HG02870 (cell line): ENCODE data around the gene MON1B.
A peak's percentile ranks its signal among the peaks of the same experiment; 100 is the strongest.

Source experiments
- ATAC-seq: cut with Tn5 transposase; IDR thresholded peaks from one replicate; pipeline ENCODE4 v1.9.1; 2021; ENCODE audit warnings: mild to moderate bottlenecking, moderate library complexity; ENCODE audit not compliant: unreplicated experiment

Gene MON1B

DNA sequence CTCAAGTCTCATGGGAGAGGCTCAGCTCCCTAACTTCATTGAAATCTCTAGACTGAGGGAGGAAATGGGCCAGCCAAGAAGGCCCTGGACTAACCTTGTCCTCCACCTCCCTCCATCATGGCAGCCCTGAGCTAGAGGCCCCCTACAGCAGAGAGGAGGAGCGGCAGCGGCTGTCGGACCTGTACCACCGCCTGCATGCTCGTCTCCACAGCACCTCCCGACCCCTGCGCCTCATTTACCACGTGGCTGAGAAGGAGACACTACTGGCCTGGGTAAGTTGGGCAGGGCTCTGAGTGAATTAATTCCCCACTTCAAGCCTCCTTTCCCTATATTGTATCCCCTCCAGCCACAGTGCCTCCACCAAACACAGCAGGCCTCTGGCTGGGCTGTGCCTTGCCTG is 4.4 kb downstream of the MON1B start:
- ATAC-seq, result no peak

DNA sequence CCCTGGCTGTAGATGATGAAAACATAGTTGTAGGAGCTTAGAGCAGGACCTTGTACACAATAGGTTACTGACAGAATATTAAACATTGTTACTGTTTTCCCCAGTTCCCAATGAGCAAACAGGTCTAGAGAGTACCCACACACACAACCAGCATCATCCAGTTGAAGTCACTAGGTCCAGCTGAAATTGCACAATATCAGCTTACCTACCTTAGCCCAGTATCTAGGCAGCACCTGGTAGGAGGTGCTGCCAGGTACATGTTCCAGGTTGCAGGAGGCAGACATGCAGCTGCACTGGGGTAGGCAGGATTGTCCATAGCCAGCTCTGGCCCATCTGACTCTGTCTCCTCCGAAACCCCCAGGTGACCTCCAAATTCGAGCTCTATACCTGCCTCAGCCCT is 6.8 kb downstream of the MON1B start:
- ATAC-seq, result no peak

DNA sequence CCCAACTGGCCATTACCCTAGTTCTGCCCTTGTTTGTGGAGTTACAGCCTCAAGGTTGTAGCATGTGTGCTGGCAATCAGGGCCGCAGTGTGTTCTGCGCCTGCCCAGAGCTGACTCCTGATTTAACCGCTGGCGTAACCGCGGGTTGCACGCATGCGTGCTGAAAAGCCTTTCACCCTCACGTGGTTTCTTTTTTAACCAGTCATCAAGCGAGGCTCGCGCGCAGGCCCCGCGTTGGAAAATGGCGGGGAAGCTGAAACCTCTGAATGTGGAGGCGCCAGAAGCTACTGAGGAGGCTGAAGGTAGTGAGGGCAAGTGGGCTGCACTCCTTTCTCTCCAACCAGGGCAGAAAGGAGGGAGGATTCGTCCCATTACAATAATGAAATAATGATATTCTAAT is 8.2 kb downstream of the MON1B start, which contains the start of gene SYCE1L:
Gene SYCE1L (plus strand): TSS at position 198 of the 400 bp plus-strand sequence. CDS start 44 bp downstream, at position 242.
- no peak for ATAC-seq

DNA sequence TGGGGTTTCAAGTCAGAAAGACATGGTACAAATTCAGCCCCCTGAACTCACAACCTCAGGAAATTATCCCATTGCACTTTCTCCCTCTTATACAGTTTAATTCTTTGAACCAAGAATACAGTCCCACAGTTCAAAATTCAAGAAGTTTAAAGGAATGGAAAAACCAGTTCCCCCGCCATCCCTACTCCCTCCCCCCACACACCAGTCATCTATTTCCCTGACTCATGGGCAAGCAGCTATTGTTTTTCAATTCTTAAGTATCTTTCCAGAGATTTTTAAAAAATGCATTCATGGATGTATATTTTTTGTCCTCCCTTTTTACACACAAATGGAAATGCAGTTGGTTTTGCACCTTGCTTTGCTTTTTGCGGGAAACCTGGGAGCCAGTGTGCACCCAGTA is 15.5 kb downstream of the MON1B start:
- ATAC-seq, result no peak

DNA sequence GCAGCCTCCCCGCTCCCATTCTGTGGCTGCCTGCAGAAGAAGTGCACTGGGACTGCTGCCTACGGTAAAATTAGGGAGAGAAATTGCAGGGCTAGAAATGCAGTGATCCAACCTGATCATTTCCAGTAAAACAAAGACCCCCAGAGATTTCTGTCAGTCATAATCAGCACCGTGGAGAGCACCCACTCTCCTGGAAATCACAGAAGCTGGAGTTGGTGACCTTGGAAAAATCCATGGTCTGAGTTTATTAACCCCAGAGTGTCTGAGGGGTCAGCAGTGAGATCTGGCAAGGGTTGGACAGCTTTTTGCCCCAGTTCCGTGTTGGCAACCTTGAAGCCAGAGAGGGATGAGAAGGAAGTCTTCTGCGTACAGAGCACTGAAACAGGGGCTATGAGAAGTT is 16.0 kb downstream of the MON1B start:
- no peak for ATAC-seq

DNA sequence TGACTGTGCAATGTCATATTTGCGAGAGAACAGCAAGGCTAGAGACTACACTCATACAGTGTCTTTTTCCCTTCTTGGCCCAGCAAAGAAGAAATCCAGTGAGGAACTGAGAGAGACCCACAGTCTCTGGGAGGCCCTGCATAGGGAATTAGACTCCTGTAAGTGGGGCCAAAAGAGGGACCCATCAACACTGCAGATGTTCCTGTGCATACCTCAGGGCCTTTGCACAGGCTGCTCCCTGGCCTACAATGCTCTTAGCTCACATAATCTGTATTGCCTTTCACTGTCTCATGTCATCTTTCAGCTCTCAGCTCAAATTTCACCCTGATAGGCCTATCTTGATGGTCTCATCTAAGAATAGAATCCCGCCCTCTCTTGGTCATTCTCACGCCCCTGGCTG is 17.4 kb downstream of the MON1B start:
- no peak for ATAC-seq

DNA sequence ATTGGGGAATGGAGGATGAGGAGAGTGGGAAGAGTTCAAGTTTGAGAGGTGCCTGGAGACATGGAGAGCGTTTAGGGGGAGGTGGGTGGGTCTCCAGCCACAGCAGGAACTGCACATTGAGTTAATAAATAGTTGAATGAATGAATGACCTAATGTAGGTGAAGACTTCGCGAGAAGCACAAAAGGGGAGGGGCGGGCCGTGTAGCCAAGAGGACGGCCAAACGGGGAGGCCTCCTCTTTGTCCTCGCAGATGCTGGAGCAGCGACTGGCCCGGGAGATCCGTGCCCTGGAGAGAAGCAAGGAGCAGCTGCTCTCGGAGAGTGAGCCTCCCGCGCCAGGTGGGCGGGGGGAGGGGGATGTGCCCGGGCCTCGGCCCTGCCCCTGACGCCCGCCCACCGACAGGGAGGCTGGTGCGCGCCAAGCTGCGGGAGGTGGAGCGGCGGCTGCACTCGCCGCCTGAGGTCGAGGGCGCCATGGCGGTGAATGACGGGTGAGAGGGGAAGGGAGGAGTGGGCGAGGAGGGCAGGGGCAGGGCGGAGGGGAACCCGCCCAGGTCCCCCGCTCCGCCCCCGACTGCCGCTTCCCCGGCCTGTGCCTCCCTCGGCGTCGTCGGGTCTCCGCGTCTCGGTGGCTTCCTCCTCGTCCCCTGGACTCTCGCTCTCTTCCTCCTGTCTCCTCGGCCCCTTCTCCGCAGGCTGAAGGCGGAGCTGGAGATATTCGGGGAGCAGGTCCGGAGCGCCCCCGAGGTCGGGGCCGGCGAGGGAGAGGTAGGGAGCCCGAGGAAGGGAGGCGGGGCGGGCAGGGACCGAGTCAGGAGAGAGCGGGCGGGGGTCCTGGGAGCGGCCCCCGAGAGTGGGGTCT is 21.1 kb downstream of the MON1B start:
- peak; percentile 52 for ATAC-seq

DNA sequence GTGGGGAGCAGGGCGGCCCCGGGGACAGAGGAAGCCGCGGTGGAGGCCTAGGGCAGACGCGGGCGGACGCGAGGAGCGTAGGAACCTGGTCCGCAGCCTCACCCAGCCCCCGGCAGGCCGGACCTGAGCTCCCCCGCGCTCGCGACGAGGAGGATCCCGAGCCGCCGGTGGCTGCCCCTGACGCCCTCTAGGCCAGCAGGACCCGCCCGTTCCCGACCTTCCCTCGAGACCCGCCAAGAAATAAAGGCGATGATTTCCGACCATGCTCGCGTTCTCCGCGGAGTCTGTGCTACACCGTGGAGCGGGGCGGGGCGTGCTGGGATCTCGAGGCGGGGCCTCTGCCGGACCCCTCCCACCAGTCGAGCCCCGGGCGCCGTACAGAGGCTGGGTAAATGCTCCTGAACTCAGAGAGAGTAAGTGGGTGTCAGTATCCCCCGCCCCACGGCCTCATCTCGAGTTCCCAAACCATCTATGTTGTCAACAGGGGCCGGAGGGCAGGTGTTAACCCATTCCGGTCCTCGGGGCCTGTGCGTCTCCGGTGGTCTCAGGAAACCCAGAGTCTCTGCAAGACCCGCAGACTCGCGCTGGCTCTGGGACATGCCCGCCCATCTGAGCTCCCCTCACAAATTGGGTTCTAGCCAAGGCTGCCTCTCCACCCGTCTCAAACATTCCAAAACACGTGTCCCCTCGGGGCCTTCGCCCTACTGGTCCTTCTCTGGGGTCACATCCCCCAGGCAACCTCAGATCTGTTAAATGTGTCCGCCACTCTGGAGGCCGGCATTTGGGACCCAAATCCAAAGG is 22.0 kb downstream of the MON1B start:
- peak; percentile 80 for ATAC-seq

DNA sequence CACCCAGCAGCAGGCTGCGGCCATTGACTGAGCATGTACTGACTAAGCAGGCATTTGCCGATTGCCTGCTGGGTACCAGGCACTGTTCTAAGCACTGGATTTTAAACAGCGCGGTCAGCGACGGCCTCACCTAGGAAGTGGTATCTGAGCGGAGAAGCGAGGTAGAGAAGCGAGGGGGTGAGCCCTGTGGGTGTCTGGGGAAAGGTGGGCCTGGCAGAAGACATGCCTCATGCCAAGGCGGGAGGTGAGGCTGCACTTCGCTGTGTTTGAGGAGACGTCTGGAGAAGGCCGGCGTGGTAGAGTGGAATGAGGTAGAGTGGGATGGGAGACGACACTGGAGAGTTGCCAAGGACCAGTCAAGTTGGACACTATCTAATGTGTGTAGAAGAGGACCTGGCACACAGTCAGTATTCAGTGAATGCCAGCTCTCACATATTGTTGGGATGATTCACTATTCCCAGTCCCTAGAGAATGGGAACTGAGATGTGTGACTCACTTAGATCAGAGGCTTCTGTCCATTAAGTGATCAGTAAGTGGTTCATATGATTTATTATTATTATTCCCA is 22.6 kb downstream of the MON1B start:
- no peak for ATAC-seq

DNA sequence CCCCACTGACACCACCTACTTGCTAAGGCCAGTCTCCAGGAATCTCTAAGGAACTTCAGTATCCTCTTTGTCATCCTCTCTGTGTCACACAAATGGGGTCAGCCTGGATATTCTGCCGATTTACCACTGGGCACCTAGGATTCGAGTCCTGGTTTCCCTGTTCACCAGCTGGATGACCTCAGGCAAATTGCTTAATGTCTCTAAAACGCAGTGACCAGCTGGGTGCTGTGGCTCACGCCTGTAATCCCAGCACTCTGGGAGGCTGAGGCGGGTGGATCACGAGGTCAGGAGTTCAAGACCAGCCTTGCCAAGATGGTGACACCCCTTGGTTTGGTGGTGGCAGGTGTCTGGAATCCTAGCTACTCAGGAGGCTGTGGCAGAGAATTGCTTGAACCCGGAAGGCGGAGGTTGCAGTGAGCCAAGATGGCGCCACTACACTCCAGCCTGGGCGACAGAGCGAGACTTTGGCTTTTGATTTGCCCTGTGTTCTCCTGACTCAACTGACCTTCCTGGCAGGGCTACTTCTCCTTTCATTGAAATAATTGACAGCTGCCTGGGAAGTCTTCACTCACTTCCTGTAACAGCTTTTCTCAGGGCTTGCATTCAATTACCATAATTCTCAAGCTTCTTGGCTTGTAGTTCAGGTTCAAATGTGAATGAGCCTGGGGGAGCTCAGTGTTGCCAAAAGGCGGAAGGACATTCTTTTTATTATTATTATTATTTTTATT is 23.6 kb downstream of the MON1B start:
- ATAC-seq, result no peak

DNA sequence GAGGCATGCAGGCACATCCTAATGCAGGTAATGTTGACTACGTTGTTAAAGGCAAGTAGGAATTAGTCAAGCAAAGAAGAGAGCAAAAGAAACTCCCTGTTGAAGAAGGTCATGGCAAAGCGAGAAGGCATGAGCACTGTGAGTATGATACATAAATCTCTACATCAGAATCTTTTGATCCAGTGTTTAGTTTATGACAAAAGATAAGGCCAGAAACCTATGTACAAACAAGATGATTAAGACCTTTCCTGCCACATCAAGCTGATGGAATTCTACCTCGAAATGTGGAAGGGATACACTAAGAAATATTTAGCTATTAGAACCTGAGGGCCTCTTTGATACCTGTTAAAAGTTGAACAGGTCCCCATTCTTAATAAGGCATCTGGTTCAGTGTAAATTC is 28.4 kb downstream of the MON1B start:
- no peak for ATAC-seq

DNA sequence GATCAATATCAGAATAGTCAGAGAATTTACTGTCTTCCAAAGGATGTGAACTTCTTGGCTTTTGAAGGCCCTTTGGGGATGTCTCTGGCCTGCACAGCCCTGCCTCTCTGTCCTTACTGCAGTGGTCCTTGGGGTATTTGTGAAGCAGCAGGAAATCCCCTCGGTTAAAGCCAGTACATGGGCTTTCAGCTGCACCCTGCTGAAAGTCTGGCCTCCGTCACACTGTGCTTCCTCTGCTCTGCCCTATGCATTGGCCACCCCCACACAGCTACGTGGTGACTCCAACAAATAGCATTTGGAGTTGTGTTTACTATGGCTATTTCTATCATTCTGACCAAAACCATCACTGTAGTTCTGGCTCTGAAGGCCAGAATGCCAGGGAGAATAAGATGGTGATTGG is 29.4 kb downstream of the MON1B start:
- peak; percentile 94 for ATAC-seq

DNA sequence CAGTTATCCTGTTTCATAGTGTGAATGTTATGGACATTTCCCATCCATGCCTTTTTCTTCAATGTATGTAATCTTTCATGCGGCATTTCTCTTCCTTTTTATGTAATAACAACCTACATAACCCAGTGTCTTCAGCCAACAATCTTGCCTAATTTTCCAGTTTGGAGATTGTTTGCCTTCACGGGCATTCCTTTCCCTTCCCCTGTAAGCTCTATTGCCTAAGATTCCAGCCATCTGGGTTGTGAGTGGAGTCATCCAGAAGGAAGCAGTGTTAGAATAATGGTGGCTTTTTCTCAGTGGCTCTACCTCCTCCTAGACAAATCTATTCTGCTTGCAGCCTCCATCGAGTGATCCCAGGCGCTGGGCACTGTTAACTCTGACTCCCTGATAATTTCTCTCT is 30.5 kb downstream of the MON1B start:
- no peak for ATAC-seq

DNA sequence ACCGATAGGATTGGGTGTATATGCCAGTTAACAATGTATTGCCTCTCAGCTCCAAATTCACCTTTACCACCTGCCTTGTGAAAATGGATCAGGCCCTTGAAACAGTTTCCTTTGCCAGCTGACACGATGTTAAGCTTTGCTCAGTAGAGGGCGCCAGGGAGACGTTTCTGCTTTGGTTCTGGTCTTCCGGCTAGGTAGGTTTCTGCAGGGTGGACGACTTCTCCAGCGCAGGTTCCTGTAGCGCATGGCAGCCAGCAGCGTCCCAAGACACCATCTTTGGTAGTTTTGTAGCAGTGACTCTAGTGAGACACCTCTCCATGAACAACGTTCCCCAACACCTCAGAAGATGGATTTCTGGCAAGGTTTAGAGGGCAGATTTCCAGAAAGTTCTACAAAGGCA is 32.2 kb downstream of the MON1B start:
- ATAC-seq, result no peak

DNA sequence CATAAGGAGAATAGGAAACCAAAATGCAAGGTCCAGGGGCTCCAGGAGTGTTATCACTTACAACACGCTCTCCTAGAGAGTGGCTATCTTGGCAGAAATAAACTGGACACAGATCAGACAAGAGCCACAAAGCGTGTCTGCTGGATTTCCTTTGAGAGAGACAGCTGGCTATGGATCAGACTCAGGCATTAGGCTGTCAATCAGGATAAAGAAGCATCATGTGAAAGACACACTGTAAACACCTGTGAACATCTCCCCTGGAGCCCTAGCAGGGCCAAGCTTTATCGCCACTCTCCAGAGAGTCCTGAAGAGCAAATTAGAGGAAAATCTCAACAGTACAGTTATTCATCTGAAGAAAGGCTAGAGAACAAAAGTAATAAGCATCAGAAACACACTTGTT is 34.2 kb downstream of the MON1B start:
- no peak for ATAC-seq

DNA sequence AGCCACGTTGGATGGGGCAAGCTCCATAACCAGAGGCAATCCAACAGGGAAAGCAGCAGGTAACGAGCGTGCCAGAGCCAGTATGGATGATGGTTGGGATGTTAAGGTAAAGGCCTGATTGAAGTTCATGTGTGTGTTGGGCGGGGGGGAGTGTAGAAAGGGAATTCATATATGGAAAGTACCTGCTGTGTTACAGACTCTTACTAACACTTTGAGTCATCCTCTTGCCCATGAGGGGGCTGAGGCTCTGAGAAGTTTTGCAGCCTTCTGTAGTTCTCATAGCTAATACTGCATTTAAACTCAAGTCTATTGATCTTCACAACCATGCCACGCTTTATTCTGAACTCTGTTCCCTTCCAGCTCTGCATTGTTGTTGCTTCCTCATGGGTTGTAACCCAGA is 36.8 kb downstream of the MON1B start:
- peak; percentile 91 for ATAC-seq

DNA sequence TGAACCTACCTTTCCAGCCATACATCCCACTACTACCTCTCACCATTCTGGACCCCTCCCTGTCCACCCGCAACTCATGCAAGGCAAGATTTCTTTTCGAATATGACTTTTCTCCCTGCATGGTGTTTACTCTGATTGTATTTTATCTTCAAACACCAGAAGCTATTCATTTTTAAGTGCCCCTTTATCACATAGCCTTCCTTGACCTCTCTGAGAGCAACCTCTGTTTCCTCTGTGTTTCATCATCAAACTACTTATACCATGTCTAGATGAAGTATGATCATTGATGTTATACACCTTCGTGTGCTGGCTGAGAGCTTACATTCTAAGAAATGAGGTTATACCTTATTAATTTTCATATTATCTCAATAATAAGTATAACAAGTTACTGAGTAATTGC is 40.1 kb downstream of the MON1B start:
- no peak for ATAC-seq

DNA sequence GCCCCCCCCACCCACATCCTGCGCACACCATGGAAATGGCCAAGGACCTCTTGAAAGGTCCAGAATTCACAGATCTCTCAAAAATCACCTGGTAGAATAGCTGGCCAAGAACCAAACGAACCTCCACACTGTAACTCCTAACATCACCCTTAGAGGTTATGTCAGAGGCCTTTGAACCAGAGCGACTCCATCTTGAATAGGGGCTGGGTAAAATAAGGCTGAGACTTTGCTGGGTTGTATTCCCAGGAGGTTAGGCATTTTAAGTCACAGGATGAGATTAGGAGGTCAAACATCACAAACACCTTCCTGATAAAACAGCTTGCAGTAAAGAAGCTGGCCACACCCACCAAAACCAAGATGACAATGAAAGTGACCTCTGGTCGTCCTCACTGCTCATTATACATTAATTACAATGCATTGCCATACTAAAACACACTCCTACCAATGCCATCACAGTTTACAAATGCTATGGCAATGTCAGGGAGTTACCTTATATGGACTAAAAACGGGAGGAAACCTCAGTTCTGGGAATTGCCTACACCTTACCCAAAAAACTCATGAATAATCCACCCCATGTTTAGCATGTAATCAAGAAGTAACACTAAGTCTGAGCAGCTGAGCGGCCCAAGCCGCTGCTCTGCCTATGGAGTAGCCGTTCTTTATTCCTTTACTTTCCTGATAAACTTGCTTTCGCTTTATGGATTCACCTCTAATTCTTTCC is 43.0 kb downstream of the MON1B start:
- ATAC-seq, result no peak

DNA sequence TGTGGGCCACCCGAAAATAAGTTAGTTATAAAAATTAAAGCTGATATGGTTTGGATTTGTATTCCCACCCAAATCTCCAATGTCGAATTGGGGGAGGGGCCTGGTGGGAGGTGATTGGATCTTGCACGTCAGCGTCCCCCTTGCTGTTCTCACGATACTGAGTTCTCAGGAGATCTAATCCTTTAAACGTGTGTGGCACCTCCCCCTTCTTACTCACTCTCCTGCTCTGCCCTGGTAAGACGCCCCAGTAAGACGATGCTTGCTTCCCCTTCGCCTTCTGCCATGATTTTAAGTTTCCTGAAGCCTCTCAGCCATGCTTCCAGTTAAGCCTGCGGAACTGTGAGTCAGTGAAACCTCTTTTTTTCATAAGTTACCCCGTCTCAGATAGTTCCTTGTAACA is 43.6 kb downstream of the MON1B start:
- ATAC-seq, result no peak

DNA sequence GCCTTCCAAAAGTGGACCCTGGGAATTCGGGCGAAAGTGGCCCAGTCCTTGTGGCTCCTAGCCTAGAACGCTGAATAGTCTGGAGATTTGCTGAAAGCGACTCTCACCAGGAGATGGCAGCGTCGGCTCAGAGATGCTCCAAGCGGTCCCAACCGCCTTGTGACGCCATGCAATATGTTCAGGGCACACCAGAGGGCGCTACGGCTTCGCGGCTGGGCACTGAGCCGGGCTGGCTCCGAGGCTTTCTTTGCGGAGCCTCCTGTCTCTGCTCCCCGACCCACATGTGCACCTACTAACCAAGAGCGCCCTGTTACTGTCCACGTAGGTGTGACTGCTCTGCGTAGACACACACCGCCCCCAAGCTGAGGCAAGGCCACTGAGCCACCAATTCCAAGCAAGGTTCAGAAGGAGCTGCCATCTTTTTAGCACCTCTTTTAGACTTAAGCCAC is 45.1 kb downstream of the MON1B start:
- ATAC-seq, result peak; percentile 96
